Activated CD4-positive, alpha-beta memory T cell treated with anti-CD3 and anti-CD28 coated beads for 36 hours (primary cell): ENCODE measurements around the gene OVOL1. TPM values are rescaled to one million over a fixed set of nuclear protein-coding genes. Genes with fewer than 3 reads are reported as not detected.
A peak's percentile ranks its signal among the peaks of the same experiment; 100 is the strongest.

Experiments
- CTCF ChIA-PET: fragments of 350-600 bp; sonication (Branson Sonifier 250); formaldehyde crosslinking; loops from one replicate; lab custom pipeline; 2021; ENCODE audit warnings: antibody characterized with exemption, inconsistent platforms; lab: Charles Lee
- POLR2A ChIA-PET: fragments of 350-600 bp; sonication (Branson Sonifier 250); formaldehyde crosslinking; loops from one replicate; lab custom pipeline; 2021; ENCODE audit warnings: antibody characterized with exemption; lab: Charles Lee
- DNase-seq: peaks from one replicate; pipeline ENCODE4 v3.0.0-alpha.2; 2020
- H3K27ac Mint-ChIP-seq: one replicate; pipeline ENCODE4 v1.8.0; 2021; ENCODE audit warnings: mixed read lengths
- H3K27me3 Mint-ChIP-seq: one replicate; pipeline ENCODE4 v1.8.0; 2021; ENCODE audit warnings: mixed read lengths
- H3K36me3 Mint-ChIP-seq: one replicate; pipeline ENCODE4 v1.8.0; 2021; ENCODE audit warnings: mixed read lengths
- H3K4me1 Mint-ChIP-seq: one replicate; pipeline ENCODE4 v1.8.0; 2021; ENCODE audit warnings: low read depth, mixed read lengths
- H3K4me3 Mint-ChIP-seq: one replicate; pipeline ENCODE4 v1.8.0; 2021; ENCODE audit warnings: mild to moderate bottlenecking, mixed read lengths
- H3K9me3 Mint-ChIP-seq: one replicate; pipeline ENCODE4 v1.8.0; 2021; ENCODE audit warnings: mixed read lengths
- intact Hi-C: fragments of 100-400 bp; cut with micrococcal nuclease; formaldehyde crosslinking; loops from one replicate; pipeline ENCODE4 v1.15.1; 2023
- total RNA-seq, 2 experiments: library from RNA; stranded (reverse); gene quantifications; one replicate each; pipeline ENCODE4 v1.2.3, GENCODE V29; 2021

Gene OVOL1
- total RNA-seq, 2 experiments from 2014 or later, result not detected

DNA sequence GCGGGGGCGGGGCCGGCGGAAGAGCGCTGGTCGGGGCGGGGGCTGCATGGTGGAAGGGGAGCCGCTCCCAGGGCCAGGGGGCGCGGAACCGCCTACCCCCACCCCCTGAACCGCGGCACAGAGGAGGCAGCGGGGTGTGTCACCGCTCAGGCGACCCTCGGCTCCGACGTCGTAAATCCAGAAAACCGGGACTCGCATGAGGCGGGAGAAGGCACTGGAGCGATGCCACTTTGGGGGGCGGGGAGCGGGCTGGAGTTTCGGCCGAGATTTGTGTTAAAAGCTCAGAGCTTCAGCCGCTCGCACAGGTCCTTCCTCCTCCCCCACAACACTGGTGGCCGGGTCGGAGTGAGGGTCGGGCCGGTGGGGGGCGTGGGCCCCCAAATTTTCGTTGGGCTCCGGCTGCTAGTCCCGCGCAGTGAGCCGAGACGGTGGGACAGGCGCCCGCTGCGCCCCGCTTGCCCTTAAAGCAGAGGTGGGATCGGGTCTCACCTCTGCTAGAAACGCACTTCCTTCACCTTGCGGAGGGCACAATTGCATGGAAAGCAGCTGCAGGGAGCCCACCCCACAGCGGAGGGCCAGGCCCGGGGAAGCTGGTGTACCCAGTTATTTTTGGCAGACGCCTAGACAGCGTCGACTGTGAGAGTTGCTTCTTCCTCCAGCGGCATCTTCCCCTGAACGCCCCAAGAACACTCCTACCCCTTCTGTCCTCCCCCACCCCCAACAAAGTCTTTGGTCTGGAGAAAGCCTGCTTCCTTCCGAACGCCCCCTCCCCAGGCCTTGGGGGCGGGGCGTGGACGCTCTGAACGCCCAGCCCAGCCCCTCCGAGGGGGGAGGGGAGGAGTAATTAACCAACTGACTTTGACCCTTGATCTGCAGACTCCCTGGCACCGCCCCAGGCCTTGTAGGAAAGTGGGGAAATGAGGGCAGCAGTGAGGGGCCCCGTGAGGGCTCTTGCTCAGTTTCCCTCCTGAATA lies 1.1 kb downstream of the OVOL1 start:
- intact Hi-C loops, result no loop called here
- no peaks in the 10 kb centered on the region for H3K9me3 Mint-ChIP-seq
- DNase-seq, result no peak
- peaks cover 38% of the 10 kb centered on the region for H3K27me3 Mint-ChIP-seq
- ChIA-PET CTCF (interaction anchor here (1.4 to 2.8 kb wide), 3 partner anchors 8 to 29 kb away, joined by 3 to 12 read pairs (median 10); no protein-coding TSS in a partner anchor), POLR2A (no interaction called here)
- no peaks in the 10 kb centered on the region for H3K36me3 Mint-ChIP-seq
- H3K4me3 Mint-ChIP-seq, result peak overlapping the region; percentile 34
- peaks cover 27% of the 10 kb centered on the region for H3K4me1 Mint-ChIP-seq
- H3K27ac Mint-ChIP-seq, result no peak overlapping the region

DNA sequence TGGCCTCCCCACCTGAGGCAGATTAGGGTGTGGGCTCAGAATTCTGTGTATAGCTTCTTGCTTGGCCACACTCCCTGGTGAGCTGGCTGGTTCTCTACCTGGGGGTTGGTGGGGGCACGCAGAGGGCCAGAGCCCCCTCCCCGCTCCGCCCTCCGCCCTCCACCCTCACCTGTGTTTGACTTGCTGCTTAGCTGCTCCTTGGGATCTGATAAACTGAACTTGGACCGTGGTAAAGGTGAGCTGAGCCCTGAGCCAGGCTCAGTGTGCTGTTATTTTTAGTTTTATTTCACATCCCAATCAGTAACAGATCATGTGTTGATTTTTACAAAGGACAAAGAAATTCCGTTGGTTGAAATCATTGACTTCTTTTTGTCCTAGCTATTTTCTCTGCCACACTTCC lies 2.0 kb downstream of the OVOL1 start:
- ChIA-PET CTCF (interaction anchor here (1.4 to 2.8 kb wide), 3 partner anchors 9 to 28 kb away, joined by 3 to 12 read pairs (median 10); no protein-coding TSS in a partner anchor), POLR2A (no interaction called here)
- Mint-ChIP-seq H3K27me3 (peaks cover 38% of the 10 kb centered on the region), H3K27ac (no peak overlapping the region), H3K4me1 (peaks cover 27% of the 10 kb centered on the region), H3K36me3 (no peaks in the 10 kb centered on the region), H3K4me3 (no peak overlapping the region), H3K9me3 (no peaks in the 10 kb centered on the region)
- intact Hi-C loops, result no loop called here
- DNase-seq, result no peak

DNA sequence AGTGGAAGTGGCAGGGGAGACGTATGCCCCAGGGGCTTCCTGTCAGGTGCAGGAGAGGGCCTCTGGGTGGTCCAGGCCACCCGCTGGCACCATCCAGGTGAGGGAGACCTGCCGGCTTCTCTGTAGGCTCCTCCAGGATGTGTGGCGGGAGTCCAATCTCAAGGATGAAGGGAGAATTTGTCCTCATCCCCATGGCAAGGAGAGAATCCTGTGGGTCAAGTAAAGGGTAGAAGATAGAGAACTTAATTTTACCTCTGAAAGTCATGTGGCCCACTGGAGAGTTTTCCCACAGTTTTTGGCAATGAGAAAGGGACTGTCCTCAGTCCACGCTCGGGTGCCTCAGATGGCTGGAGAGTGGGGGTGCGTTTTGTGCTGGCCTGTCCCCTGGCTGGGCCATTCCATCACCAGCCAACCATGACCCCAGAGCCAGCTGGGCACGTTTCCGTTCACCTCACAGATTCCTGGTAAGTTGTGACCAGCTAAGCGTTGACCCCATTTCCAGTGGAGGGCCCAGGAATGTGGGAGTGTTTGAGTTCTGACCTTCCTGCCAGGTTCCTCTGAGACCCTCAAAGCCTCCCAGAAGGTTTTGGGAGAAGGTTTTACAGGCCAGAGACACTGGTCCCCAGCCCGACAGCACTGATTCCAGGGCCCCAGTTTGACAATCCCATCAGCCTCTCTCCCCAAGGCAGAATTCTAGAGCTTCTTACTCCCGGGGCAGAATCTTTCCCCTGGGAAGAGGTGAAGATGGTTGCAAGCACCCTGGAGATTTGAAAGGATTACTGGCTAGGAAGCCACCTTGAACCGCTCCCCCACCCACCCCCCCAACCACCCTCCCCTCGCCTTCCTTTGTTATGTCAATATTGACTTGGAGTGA lies 2.6 kb downstream of the OVOL1 start:
- no peak overlapping the region for H3K4me3 Mint-ChIP-seq
- H3K4me1 Mint-ChIP-seq, result peaks cover 27% of the 10 kb centered on the region
- no peak overlapping the region for H3K27ac Mint-ChIP-seq
- ChIA-PET POLR2A (no interaction called here), CTCF (interaction anchor here (1.2 to 4.6 kb wide), 4 partner anchors 10 to 28 kb away, joined by 4 to 51 read pairs (median 11); partner anchors contain the start of gene AP5B1)
- H3K36me3 Mint-ChIP-seq, result no peaks in the 10 kb centered on the region
- intact Hi-C loops, result no loop called here
- no peak for DNase-seq
- H3K9me3 Mint-ChIP-seq, result no peaks in the 10 kb centered on the region
- H3K27me3 Mint-ChIP-seq, result peaks cover 36% of the 10 kb centered on the region

DNA sequence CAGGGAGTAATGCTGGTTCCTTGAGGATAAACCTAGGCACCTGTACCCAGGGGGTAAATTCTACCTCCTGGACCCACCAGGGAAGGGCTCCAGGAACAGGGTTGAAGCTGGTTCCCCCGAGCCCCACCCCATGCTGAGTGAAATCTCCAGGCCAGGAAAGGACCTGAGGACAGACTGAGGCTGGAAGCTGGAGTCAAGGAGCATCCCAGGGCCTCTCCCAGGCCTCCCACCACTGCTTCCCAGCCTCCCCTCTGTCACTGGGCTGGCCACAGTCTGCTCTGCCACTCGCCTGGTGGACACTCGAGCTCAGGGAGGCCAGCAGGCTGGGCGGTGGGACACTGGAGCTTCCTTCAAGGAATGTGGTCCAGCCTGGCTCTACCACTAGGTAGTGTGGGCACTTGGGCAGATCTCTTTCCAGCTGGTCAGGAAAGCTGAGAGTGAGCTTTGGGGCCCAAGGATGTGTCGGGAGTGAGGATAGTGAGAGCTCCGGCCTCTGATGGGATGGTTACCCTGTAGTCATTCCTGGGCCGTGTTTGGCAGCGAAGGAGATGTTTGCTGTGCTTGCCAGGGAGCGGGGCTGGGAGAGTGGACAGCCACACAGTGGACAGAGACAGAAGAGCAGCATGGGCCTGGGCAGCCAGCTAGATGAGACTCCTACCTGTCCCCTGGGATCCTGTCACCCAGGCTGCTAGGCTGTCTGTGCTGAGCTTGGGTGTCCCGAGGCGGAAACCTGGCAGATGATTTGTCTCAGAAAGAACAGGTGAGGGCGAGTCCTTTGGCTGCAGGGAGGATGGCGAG lies 3.4 kb downstream of the OVOL1 start:
- H3K27me3 Mint-ChIP-seq, result peaks cover 33% of the 10 kb centered on the region
- peaks cover 24% of the 10 kb centered on the region for H3K4me1 Mint-ChIP-seq
- no peak overlapping the region for H3K4me3 Mint-ChIP-seq
- no peak overlapping the region for H3K27ac Mint-ChIP-seq
- CTCF ChIA-PET, result interaction anchor here (1.2 to 4.6 kb wide), 3 partner anchors 12 to 27 kb away, joined by 4 to 51 read pairs (median 10); partner anchors contain the start of gene AP5B1
- POLR2A ChIA-PET, result interaction anchor here (1.1 kb wide), 1 partner anchor 70 kb away, joined by 3 read pairs; the partner anchor contains the start of gene RNASEH2C
- intact Hi-C loops, result no loop called here
- no peaks in the 10 kb centered on the region for H3K36me3 Mint-ChIP-seq
- H3K9me3 Mint-ChIP-seq, result no peaks in the 10 kb centered on the region
- no peak for DNase-seq

DNA sequence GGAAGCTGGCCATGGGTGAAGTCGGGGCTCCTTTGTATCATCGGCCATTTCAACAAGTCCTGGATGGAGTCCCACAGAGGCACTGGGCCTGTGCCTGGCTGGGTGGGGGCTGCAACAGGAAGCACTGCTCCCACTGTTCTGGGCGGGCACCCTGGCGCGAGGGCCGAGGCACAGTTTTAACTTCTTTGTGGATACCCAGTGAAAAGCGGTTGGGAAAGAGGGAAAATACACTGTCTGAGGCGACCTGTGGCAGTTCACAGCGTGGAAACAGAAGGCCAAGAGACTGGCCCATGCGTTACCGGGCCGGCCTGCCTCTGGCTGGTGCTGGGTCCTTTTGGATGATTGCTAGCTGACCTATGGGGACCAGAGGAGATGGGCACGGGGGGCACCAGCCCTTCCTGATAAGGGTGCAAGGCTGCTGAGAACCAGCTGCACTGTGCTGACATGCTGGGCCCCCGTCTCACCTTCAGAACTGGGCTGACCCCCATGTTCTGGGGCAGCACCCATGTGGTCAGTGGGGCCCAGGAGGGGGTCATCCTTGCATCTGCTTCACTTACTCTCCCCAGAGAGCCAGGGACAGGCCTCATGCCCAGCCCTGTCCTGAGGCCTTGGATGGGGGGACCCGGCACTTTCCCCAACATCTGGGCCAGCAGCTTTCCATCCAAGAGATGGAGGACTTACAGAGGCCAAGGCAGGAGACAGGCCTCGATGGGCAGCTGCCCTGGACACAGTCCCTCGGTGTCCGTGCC lies 4.2 kb downstream of the OVOL1 start:
- Mint-ChIP-seq H3K36me3 (no peaks in the 10 kb centered on the region), H3K4me3 (no peak overlapping the region), H3K4me1 (peaks cover 17% of the 10 kb centered on the region), H3K9me3 (no peaks in the 10 kb centered on the region), H3K27me3 (peaks cover 27% of the 10 kb centered on the region), H3K27ac (no peak overlapping the region)
- intact Hi-C loops, result no loop called here
- POLR2A ChIA-PET, result interaction anchor here (1.1 kb wide), 1 partner anchor 70 kb away, joined by 3 read pairs; the partner anchor contains the start of gene RNASEH2C
- CTCF ChIA-PET, result interaction anchor here (0.7 to 4.6 kb wide), 4 partner anchors 12 to 27 kb away, joined by 3 to 51 read pairs (median 8); partner anchors contain the start of gene AP5B1
- DNase-seq, result no peak

DNA sequence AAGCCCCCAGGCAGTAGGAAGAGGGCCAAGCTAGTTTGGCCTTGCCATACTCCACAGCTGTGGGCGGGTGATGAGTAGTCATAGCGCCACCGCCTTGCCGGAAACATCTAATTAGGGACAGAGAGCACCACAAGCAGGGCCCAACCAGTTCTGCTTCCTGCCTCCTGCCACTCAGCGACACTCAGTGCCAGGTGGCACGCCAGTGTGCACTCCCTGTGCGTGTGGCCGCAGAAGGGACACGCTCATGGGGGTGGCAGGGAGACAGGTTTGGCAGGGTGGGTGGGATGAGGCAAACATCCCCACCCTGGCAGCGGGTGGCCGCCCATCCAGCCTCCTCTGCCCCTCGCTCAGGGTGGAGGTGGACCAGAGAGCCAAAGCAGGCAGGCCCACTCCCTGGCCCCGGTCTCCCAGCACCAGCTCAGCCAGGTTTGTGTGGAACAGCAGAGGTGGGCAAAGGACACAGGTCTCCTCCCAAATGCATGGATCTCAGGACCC lies 4.9 kb downstream of the OVOL1 start:
- intact Hi-C loops, result no loop called here
- Mint-ChIP-seq H3K27me3 (peaks cover 26% of the 10 kb centered on the region), H3K4me1 (peaks cover 17% of the 10 kb centered on the region), H3K4me3 (no peak overlapping the region), H3K27ac (no peak overlapping the region), H3K9me3 (no peaks in the 10 kb centered on the region), H3K36me3 (no peaks in the 10 kb centered on the region)
- DNase-seq, result peak; percentile 84
- ChIA-PET POLR2A (no interaction called here), CTCF (interaction anchor here (0.7 to 4.6 kb wide), 4 partner anchors 13 to 93 kb away, joined by 3 to 51 read pairs (median 8); partner anchors contain the start of gene AP5B1)

DNA sequence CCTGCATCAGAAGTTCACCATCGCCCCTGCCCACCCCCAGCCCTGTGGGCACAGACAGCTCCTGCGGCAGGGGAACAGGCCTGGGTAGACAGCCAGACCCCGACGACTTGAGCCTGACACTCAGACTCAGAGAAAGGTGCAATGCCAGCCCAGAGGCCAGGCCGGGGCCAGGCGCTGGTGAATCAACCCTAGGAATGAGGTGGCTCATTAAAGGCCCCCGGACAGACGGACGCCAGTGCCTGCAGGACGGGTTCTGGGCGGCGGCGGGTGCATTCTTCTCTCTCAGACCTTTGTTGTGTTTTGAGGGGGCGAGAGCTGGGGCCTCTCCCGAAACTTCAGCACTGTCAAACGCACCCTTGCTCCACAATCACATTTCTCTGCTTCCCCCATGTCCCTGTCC lies 5.6 kb downstream of the OVOL1 start:
- Mint-ChIP-seq H3K36me3 (no peaks in the 10 kb centered on the region), H3K4me3 (no peak overlapping the region), H3K9me3 (no peaks in the 10 kb centered on the region), H3K4me1 (peaks cover 14% of the 10 kb centered on the region), H3K27ac (no peak overlapping the region), H3K27me3 (peaks cover 22% of the 10 kb centered on the region)
- POLR2A ChIA-PET, result no interaction called here
- intact Hi-C loops, result no loop called here
- no peak for DNase-seq
- CTCF ChIA-PET, result interaction anchor here (0.9 to 4.6 kb wide), 4 partner anchors 14 to 98 kb away, joined by 3 to 51 read pairs (median 8); partner anchors contain the start of genes AP5B1 and CCDC85B

DNA sequence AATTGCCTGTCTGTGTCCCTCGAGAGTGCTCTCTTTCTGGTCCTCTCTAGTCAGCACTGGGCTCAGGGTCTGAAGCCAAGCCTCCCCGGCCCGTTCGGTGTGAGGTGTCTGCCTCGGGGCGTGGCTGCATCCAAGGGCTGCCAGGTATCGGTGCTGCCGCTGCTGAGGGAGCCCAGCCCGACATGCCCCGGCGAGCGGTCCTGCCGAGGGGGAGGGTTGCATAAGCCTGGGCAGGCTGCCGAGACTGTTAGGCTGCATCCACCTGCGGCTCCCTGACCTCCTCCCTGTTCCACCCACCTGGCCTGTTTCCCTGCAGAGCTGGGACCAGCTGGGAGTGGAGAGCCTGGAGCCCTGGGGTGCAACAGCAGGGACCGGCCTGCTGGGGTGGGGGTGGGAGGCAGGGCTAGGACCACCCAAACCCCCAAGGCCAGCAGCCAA lies 6.3 kb downstream of the OVOL1 start:
- H3K9me3 Mint-ChIP-seq, result no peaks in the 10 kb centered on the region
- ChIA-PET CTCF (interaction anchor here (0.9 to 4.6 kb wide), 4 partner anchors 14 to 98 kb away, joined by 3 to 51 read pairs (median 8); partner anchors contain the start of genes AP5B1 and CCDC85B), POLR2A (no interaction called here)
- intact Hi-C loops, result no loop called here
- no peak for DNase-seq
- no peak overlapping the region for H3K27ac Mint-ChIP-seq
- H3K36me3 Mint-ChIP-seq, result no peaks in the 10 kb centered on the region
- H3K4me1 Mint-ChIP-seq, result peaks cover 11% of the 10 kb centered on the region
- H3K27me3 Mint-ChIP-seq, result peaks cover 20% of the 10 kb centered on the region
- no peak overlapping the region for H3K4me3 Mint-ChIP-seq

DNA sequence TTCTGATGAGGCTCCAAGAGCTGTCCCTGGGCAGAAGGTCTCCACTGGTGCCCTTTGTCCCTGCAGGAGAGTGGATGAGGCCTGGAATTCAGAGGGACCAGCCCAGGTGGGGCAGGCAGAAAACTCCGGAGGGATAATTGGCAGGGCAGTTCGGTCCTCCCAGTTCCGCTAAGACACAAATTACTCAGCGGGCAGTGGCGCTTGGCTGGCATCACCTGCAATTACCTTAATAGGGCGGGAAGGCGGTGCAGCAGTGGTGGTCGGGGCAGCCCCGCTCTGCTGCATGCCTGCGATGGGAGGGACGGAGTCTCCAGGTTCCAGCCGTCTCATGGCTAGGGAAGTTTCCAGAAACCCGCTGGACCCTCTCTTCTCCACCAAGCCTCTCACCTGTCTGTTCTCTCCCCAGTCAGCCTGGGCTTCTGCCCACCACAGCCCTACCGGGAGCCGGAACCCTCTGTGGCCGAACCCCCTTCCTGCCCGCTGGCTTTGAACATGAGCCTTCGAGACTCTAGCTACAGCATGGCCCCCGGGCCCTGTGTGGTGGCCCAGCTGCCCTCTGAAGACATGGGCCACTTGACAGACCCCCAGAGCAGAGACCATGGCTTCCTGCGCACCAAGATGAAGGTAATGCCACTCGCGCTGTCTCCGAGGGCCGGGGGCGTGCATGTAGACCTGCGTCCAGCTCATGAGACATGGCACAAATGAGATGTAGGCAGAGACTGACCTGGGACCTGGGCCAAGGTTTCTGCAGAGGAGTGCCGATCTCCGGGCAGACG lies 7.0 kb downstream of the OVOL1 start:
- Mint-ChIP-seq H3K4me1 (peaks cover 10% of the 10 kb centered on the region), H3K4me3 (no peak overlapping the region), H3K9me3 (no peaks in the 10 kb centered on the region), H3K36me3 (no peaks in the 10 kb centered on the region), H3K27me3 (peaks cover 14% of the 10 kb centered on the region), H3K27ac (no peak overlapping the region)
- DNase-seq, result no peak
- ChIA-PET CTCF (interaction anchor here (1.0 to 4.6 kb wide), 2 partner anchors 15 to 24 kb away, joined by 3 to 51 read pairs; partner anchors contain the start of gene AP5B1), POLR2A (no interaction called here)
- intact Hi-C loops, result no loop called here
